ENCODE results near the gene ACTL9.
"Not testable (repeated sequence)": the region's sequence is repeated elsewhere in the genome, so short reads cannot be mapped to it uniquely, and the experiment has no call there.

ACTL9 gene, protein sequence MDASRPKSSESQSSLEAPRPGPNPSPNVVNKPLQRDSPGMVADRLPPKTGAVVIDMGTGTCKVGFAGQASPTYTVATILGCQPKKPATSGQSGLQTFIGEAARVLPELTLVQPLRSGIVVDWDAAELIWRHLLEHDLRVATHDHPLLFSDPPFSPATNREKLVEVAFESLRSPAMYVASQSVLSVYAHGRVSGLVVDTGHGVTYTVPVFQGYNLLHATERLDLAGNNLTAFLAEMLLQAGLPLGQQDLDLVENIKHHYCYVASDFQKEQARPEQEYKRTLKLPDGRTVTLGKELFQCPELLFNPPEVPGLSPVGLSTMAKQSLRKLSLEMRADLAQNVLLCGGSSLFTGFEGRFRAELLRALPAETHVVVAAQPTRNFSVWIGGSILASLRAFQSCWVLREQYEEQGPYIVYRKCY

DNA sequence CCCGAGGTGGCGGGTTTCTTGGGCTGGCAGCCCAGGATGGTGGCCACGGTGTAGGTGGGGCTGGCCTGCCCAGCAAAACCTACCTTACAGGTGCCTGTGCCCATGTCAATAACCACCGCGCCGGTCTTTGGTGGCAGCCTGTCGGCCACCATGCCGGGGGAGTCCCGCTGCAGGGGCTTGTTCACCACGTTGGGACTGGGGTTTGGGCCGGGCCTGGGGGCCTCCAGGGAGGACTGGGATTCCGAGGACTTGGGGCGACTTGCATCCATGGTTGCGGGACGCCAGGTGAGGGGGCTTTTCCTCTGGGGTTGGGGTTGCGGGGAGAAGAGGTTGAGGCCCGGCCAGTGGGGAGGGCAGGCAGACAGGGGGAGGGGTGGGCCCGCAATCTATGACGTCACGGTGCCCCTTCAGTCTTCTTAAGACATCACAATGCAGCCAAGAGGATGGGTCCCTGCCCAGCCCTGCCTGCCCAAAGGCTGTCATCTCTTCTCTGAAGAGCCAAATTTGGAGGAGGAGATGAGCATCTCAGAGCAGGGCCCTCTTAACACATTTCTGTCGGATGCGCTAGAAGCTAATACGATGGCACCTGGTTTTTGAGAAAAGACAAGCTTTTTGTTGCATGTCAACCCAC, at the start of gene ACTL9:
Gene ACTL9 (minus strand): TSS at position 363 of the 631 bp plus-strand sequence. CDS start 94 bp downstream, at position 269.
- DNase-seq (ENCODE audit: low read depth in 2 of 2), result no peak

DNA sequence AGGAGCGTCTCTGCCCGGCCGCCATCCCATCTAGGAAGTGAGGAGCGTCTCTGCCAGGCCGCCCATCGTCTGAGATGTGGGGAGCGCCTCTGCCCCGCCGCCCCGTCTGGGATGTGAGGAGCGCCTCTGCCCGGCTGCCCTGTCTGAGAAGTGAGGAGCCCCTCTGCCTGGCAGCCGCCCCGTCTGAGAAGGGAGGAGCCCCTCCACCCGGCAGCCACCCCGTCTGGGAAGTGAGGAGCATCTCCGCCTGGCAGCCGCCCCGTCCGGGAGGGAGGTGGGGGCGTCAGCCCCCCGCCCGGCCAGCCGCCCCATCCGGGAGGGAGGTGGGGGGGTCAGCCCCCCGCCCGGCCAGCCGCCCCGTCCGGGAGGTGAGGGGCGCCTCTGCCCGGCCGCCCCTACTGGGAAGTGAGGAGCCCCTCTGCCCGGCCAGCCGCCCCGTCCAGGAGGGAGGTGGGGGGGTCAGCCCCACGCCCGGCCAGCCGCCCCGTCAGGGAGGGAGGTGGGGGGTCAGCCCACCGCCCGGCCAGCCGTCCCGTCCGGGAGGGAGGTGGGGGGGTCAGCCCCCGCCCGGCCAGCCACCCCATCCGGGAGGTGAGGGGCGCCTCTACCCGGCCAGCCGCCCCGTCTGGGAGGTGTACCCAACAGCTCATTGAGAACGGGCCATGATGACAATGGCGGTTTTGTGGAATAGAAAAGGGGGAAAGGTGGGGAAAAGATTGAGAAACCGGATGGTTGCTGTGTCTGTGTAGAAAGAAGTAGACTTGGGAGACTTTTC, 40.9 kb upstream of the ACTL9 start:
- DNase-seq (ENCODE audit: low read depth in 2 of 2), result not testable (repeated sequence)

DNA sequence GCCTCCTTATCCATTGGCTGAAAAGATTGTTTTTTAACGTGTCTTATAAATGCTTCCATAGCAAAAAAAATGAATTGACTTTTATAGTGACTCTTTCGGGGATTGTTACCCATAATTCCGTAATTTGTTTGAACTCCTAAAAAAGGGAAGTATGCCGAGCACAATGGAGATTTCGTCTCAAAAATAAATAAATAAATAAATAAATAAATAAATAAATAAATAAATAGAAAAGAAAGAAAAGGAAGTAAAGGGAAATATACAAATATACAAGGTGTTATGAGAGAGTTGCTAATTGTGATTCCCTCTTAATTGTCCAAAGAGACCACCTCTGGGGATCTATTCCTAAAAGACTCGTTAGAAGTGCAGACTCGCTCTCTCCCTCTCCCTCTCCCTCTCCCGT, 39.8 kb upstream of the ACTL9 start:
- DNase-seq (ENCODE audit: low read depth in 2 of 2), result no peak

DNA sequence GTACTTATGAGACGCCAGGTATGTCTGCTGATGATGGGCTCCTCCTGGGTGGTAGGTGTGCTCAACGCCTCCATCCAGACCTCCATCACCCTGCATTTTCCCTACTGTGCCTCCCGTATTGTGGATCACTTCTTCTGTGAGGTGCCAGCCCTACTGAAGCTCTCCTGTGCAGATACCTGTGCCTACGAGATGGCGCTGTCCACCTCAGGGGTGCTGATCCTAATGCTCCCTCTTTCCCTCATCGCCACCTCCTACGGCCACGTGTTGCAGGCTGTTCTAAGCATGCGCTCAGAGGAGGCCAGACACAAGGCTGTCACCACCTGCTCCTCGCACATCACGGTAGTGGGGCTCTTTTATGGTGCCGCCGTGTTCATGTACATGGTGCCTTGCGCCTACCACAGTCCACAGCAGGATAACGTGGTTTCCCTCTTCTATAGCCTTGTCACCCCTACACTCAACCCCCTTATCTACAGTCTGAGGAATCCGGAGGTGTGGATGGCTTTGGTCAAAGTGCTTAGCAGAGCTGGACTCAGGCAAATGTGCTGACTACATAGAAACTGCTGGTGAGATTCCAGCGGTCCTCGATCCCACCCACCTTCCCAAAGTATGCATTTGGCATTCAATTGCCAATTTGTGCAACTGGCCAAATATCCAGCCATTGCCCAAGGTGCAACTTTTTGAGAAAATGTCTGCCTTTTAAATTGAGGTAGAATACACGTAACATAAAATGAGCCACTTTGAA, 33.0 kb upstream of the ACTL9 start:
- no peak for DNase-seq (ENCODE audit: low read depth in 2 of 2)

DNA sequence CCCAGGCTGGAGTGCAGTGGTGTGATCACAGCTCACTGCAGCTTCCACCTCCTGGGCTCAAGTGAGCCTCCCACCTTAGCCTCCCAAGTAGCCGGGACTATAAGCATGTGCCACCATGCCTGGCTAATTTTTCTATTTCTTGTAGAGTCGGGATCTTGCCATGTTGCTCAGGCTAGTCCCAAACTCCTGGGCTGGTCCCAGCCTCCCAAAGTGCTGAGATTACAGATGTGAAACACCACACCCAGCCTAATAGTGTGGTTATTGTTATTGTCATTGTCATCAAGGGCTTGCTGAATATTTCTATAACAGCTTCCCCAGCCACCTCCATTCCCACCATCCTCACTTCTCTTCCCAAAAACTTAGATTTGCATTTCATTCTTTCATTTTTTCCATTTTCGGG, 25.7 kb upstream of the ACTL9 start:
- DNase-seq (ENCODE audit: low read depth in 2 of 2), result no peak

DNA sequence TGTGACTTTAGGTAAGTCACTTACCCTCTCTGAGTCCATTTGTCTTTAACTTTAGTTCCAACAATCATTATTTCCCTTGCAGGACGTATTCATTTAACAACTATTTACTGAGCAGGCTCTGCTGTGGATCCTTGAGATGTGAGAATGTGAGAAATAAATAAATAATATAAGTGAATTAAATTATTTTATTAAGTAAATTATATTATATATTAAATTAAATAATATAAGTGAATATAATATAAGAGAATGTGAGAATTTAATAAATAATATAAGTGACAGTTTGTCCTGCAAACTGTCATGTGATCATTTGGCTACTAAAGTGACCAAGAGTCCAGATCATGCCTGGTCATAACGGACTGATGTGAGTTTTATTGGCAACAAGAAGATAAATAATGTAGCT, 23.4 kb upstream of the ACTL9 start:
- DNase-seq (ENCODE audit: low read depth in 2 of 2), result no peak

DNA sequence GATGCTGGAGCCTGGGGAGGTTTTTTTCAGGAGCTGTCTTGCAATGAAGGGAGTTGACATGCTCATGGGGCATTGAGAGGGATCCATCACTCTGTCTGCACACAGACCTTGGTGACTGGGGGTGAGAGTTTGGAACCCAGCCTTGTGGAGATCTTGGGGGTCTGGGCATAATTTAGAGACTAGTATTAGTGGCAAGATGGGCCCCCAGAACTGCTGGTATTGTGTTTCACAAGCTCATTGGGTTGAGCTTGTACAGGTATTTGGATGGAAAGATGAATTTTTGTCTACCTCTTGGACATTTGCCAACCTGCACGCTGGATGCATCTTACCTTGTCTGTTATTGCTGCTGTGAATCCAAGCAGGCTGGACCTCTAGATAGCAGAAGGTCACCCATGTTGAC, 22.7 kb upstream of the ACTL9 start, which contains the start of gene OR2Z1:
Gene OR2Z1 (plus strand): TSS at position 301 of the 400 bp plus-strand sequence. CDS start 9,395 bp downstream, outside the sequence.
- DNase-seq (ENCODE audit: low read depth in 2 of 2), result no peak

DNA sequence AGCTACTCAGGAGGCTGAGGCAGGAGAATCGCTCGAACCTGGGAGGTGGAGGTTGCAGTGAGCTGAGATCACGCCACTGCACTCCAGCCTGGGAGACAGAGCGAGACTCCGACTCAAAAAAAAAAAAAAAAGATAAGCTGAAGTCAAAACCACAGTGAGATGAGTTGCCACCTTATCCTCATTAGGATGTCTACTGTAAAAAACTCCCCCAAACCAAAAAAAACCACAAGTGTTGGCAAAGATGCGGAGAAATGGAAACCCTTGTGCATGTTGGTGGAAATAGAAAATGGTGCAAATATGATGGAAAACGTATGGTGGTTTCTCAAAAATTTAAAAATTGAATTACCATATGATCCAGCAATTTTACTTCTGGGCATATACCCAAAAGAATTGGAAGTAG, 11.7 kb upstream of the ACTL9 start:
- not testable (repeated sequence) for DNase-seq (ENCODE audit: low read depth in 2 of 2)

DNA sequence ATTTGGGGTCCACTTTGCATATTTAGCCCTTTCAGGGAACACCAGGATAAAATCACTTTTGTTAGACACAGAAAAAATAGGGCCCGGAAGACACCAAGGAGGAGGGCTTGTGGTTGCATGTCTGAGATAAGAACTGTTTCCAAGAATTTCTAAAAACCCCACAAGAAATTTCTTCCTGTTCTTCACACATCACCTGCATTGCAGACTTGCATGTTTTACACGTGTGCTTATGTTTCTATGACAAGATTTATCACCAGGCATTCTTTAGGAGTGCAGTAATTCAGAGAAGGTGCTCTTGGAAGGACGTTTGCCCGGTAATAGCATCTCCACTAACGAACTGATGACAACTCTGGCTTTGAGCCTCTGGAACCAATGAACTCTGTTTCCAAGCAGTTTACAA, 7.1 kb upstream of the ACTL9 start:
- DNase-seq (ENCODE audit: low read depth in 2 of 2), result no peak

DNA sequence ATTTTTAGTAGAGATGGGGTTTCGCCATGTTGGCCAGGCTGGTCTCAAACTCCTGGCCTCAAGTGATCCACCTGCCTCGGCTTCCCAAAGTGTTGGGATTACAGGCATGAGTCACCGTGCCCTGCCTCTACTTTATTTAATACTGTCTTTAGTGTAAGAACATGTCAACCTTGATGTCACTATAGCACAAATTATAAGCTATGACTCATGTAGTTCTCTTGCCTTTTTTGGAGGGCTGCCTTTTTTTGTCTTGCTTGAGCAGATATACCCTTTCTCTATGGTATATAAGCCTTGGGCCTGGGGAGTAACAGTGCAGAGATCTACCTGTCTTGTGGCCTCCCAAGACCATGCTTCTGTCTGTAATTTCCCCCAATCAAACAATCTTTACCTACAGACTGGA, 6.7 kb upstream of the ACTL9 start:
- not testable (repeated sequence) for DNase-seq (ENCODE audit: low read depth in 2 of 2)

DNA sequence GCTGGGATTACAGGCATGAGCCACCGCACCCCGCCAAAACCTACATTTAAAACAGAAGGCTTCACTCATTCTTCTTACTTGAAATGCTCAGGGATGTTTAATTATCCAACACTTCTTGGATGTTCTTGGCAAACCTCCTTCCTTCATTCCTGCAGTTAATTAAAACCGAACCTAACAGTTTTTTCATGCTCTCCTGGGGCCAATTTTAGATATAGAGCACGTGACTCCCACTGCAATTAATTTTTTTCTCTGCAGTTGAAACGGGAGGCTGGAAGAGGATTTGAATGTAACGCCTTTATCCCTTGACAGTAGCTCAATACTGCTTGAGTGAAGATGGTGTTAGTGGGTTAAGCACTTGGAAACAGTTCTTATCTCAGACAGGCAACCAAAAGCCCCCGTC, 4.6 kb upstream of the ACTL9 start:
- no peak for DNase-seq (ENCODE audit: low read depth in 2 of 2)

DNA sequence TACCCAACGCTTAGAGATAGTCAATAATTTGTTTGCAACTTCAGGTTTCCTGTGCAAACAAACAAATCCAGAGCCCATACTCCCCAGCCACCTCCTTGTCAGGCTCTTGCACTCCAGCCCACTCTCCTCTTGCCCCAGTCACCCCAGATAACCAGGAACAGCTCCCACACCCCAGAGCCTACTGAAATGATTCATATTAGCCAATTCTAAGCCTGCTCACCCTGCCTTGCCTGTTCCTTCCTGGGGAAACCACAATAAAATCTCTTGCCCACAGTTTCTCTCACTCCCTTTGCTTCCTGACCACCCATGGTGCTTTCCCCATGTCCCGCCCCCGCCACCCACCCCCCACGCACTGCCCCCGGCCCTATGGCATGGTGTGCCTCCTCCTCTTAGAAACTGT, 3.8 kb upstream of the ACTL9 start:
- peak in 1 of 2 experiments; percentile 22 for DNase-seq (ENCODE audit: low read depth in 2 of 2)

DNA sequence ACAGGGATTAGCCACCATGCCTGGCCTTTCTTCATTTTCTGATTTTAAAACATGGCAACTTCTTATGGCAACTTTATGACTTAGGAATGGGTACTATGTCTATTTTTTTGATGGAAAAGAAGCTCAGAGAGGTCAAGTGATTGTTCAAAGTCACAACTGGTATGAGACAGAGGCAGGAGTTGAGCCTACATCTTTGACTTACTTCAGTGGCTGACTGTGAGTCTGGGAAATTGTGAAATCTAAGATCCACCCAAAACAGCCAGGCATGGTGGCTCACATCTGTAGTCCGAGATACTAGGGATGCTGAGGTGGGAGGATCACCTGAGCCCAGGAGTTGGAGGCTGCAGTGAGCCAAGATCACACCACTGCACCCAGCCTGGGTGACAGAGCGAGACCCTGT, 2.4 kb upstream of the ACTL9 start:
- no peak for DNase-seq (ENCODE audit: low read depth in 2 of 2)

DNA sequence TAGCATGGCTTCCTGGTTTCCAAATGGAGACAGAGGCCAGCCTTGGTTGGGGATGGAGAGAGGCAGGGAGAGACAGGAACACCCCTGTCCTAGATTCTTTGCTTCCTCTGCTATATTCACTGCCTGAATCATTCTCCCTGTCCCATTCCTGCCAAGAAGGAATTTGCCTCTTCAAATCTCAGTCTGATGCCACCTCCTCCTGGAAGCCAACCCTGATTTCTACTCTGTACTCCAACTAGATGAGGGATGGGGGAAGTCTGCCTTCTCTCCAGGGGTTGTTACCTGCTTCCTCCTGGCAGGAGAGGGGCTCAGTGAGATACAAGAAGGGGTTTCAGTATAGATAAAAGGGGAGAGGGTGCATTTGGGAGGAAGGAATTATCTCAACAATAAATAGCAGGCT, 1.3 kb upstream of the ACTL9 start:
- no peak for DNase-seq (ENCODE audit: low read depth in 2 of 2)

DNA sequence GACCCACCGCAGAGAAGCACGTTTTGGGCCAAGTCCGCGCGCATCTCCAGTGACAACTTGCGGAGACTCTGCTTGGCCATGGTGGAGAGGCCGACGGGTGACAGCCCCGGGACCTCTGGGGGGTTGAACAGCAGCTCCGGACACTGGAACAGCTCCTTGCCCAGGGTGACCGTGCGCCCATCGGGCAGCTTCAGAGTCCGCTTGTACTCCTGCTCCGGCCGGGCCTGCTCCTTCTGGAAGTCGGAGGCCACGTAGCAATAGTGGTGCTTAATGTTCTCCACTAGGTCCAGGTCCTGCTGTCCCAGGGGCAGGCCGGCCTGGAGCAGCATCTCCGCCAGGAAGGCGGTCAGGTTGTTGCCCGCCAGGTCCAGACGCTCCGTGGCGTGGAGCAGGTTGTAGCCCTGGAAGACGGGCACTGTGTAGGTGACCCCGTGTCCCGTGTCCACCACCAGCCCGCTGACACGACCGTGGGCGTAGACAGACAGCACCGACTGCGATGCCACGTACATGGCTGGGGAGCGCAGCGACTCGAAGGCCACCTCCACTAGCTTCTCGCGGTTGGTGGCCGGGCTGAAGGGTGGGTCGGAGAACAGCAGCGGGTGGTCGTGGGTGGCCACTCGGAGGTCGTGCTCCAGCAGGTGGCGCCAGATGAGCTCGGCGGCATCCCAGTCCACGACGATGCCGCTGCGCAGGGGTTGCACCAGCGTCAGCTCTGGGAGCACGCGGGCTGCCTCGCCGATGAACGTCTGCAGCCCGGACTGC, 743 bp downstream of the ACTL9 start:
- no peak for DNase-seq (ENCODE audit: low read depth in 2 of 2)

DNA sequence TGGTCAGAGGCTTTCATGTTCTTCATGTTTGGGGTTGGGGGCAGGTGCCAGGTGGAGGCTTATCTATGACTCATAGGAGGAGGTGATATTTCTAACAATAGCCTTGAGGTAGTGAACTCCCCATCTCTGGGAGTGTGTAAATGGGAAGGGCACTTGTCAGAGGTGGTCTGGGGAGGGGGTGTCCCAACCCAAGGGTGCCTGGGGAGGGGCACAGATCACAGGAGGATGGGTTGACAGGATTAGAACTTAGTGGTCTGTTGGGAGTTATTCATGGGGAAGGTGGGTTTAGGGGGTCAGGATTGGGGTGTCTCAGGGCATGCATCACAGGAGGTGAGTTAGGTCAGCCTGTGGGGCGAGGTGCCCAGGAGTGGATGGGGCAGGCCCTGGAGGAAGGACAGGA, 1.6 kb downstream of the ACTL9 start:
- DNase-seq (ENCODE audit: low read depth in 2 of 2), result no peak

DNA sequence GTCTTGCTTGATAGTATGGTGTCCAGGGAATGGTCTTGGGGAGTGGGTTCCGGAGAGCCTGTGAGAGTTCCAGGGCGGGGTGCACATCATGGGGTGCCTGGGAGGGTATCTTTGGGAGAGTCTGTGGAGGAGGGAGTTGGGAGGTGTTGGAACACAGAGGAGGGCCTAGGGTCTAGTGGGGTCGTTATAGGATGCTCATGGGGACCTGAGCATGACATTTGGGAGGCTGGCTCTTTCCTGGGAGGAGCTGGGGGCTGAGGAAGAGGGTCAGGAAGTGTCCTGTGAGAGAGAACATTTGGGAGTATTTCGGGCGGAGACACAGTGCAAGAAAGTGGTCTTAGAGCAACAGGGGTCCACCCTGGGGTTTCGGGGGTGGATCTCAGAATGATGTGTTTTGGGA, 2.7 kb downstream of the ACTL9 start:
- no peak for DNase-seq (ENCODE audit: low read depth in 2 of 2)

DNA sequence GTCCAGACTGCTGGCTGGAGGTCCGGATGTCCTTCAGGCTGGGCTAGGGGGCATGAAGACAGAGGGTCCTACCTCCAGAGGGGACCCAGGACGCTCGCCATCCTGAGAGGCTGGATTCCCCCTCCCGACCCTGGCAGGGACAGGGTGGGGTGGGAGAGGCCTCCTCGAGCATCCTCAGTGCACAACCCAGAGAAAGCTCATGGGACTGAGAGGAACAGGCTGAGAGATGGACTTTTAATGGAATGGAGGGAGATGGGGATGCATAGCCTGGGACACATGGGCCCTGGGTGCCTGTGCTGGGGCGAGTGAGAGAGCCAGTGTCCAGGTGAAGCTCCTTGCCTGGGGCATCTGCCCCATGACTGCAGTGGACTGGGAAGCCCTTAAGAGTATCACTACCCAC, 3.1 kb downstream of the ACTL9 start:
- DNase-seq (ENCODE audit: low read depth in 2 of 2), result no peak

DNA sequence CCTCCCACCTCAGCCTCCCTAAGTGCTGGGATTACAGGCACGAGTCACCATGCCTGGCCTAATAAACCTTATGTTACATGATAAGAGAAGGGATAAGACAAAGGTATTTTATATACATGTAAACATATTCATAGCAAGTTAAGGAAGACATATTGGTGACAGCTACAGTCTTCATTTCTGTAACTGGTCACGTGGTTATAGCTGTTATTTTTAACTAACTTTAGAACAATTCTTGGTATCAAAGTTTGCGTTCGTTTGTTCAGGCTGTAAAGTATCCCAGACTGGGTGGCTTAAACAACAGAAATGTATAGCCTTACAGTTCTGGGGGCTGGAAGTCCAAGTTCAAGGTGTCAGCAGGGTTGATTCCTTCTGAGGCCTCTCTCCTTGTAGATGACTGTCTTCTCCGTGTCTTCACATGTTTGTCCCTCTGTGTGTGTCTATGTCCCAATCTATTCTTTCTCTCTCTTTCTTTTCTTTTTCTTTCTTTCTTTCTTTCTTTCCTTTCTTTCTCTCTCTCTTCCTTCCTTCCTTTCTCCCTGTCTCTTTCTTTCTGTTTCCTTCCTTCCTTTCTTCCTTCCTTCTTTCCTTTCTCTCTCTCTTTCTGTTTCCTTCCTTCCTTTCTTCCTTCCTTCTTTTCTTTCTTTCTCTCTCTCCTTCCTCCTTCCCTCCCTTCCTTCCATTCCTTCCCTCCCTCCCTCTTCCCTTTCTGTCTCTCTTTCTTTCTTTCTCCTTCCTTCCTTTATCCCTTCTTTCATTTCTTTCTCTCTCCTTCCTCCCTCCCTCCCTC, 7.6 kb downstream of the ACTL9 start:
- DNase-seq (ENCODE audit: low read depth in 2 of 2), result no peak

DNA sequence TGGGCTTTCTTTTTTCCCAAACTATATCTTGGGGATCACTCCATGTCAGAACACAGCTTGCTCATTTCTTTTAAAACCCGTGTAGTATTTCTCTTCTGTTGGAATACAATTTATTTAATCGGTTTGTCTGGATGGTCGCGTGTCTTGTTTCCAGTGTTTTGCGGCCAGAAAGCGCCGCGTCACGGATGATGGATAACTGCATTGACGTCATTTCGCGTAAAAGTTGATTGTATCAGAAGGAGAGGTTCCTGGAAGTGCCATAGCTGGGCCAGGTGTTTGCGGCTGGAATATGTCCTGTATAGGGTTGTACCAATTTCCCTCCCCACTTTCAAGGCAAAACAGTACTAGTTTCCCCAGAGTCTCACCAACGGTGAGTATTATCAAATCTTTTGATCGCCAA, 9.7 kb downstream of the ACTL9 start:
- DNase-seq (ENCODE audit: low read depth in 2 of 2), result no peak
